ENCODE data around the gene CANX.
"Not testable (repeated sequence)": the region's sequence is repeated elsewhere in the genome, so short reads cannot be mapped to it uniquely, and the experiment has no call there.

The CANX gene

DNA sequence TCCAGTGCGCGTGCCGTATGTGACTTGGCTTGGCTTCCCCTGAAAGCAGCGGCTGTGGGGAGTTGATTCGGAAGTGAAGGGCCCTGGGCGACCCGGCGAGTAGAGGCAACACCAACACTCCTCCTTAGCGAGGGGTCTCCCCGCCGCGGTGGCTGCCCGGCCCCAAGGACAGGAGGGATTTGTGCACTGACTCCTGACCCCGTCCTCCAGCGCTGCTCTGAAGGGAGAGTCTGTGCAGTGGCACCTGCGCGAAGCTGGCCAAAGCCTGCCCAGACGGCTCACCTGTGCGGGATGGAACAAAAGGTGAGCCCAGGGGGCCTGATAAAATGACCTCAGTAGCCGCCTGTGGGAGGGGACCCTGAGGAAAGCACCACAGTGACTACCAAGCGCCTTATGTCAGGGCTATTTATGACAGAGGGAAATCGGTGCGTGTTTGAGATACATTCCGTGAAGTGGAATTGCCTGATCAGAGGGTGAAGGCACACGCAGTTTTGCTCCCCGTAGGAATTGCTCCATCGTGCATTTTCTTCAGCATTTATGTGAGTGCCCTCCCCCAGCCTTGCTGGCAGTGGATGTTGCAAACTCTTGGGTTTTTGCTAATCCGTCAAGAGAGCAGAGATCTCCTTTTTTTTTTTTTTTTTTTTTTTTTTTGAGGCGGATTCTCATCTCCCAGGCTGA lies 40.4 kb upstream of the CANX start:
- H3K9me3 ChIP-seq (ENCODE audit: insufficient read depth, low read depth, low read length); H3K79me2 ChIP-seq (ENCODE audit: insufficient read depth, low read length); H3F3A ChIP-seq (ENCODE audit: low read depth); H3K27me3 ChIP-seq (ENCODE audit: insufficient read depth, low read length, poor library complexity, severe bottlenecking); H4K20me1 ChIP-seq (ENCODE audit: insufficient read depth, low read length, poor library complexity, severe bottlenecking); H2AFZ ChIP-seq (ENCODE audit: low read length); H3K36me3 ChIP-seq (ENCODE audit: insufficient read depth, low read length); H3K4me1 ChIP-seq (ENCODE audit: insufficient read depth, low read length, poor library complexity, severe bottlenecking); H3K9me2 ChIP-seq (replicated peaks; ENCODE audit: low read depth, low read length): not testable (repeated sequence)
- H3K4me3 ChIP-seq (ENCODE audit: low read length, poor library complexity, severe bottlenecking) = peak overlapping the region; percentile 71
- H3K4me2 ChIP-seq (ENCODE audit: low read depth, low read length, poor library complexity, severe bottlenecking) = peak overlapping the region; percentile 62
- peak overlapping the region; percentile 43 for H3K9ac ChIP-seq (ENCODE audit: low read depth, low read length, poor library complexity, severe bottlenecking)

DNA sequence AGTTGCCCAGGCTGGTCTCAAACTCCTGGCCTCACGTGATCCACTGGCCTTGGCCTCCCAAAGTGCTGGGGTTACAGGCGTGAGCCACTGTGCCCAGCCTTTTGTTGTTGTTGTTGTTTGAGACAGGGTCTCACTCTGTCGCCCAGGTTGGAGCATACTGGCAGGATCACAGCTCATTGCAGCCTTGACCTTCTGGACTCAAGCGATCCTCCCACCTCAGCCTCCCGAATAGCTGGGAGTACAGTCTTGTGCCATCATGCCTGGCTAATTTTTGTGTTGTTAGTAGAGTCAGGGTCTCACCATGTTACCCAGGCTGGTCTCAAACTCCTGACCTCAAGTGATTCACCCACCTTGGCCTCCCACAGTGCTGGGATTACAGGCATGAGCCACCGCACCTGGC lies 37.1 kb upstream of the CANX start:
- H4K20me1 ChIP-seq (ENCODE audit: insufficient read depth, low read length, poor library complexity, severe bottlenecking); H3K4me1 ChIP-seq (ENCODE audit: insufficient read depth, low read length, poor library complexity, severe bottlenecking); H3K79me2 ChIP-seq (ENCODE audit: insufficient read depth, low read length); H3K9me2 ChIP-seq (replicated peaks; ENCODE audit: low read depth, low read length); H3K9ac ChIP-seq (ENCODE audit: low read depth, low read length, poor library complexity, severe bottlenecking); H3K4me2 ChIP-seq (ENCODE audit: low read depth, low read length, poor library complexity, severe bottlenecking); H2AFZ ChIP-seq (ENCODE audit: low read length); H3K4me3 ChIP-seq (ENCODE audit: low read length, poor library complexity, severe bottlenecking); H3K27me3 ChIP-seq (ENCODE audit: insufficient read depth, low read length, poor library complexity, severe bottlenecking); H3K9me3 ChIP-seq (ENCODE audit: insufficient read depth, low read depth, low read length); H3F3A ChIP-seq (ENCODE audit: low read depth); H3K36me3 ChIP-seq (ENCODE audit: insufficient read depth, low read length): not testable (repeated sequence)

DNA sequence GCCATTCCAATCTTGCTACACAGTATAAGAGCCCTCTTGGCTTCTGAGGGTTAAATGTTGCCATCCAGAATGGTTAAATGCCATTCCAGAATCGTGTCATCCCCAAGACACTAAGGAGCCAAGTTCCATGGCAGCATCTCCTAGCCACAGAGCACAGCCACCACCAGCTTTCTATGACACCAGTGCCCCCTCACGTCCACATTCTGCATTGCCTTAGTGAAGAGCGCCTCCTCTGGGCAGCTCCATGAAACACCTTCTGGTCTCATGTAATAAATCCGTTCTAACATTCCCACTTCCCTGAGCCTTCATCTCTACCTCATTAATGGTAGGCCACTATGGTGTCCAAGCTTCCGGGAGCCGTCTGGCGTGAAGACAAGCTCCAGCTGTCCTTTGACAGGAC lies 30.4 kb upstream of the CANX start:
- Histone ChIP-seq H3K4me1 (ENCODE audit: insufficient read depth, low read length, poor library complexity, severe bottlenecking) (no peaks in the 10 kb centered on the region), H2AFZ (ENCODE audit: low read length) (no peak overlapping the region), H3K4me3 (ENCODE audit: low read length, poor library complexity, severe bottlenecking) (no peak overlapping the region), H3K9ac (ENCODE audit: low read depth, low read length, poor library complexity, severe bottlenecking) (no peak overlapping the region), H3K27me3 (ENCODE audit: insufficient read depth, low read length, poor library complexity, severe bottlenecking) (no peaks in the 10 kb centered on the region), H3F3A (ENCODE audit: low read depth) (no peaks in the 10 kb centered on the region), H4K20me1 (ENCODE audit: insufficient read depth, low read length, poor library complexity, severe bottlenecking) (no peaks in the 10 kb centered on the region), H3K9me3 (ENCODE audit: insufficient read depth, low read depth, low read length) (no peaks in the 10 kb centered on the region), H3K9me2 (replicated peaks; ENCODE audit: low read depth, low read length) (no peaks in the 10 kb centered on the region), H3K4me2 (ENCODE audit: low read depth, low read length, poor library complexity, severe bottlenecking) (no peak overlapping the region), H3K79me2 (ENCODE audit: insufficient read depth, low read length) (no peaks in the 10 kb centered on the region), H3K36me3 (ENCODE audit: insufficient read depth, low read length) (no peaks in the 10 kb centered on the region)
- TF ChIP-seq EZH2phosphoT487 (IDR thresholded peaks at IDR 0.05; ENCODE audit: borderline replicate concordance) = no peak
- TF ChIP-seq, protein P1, sequence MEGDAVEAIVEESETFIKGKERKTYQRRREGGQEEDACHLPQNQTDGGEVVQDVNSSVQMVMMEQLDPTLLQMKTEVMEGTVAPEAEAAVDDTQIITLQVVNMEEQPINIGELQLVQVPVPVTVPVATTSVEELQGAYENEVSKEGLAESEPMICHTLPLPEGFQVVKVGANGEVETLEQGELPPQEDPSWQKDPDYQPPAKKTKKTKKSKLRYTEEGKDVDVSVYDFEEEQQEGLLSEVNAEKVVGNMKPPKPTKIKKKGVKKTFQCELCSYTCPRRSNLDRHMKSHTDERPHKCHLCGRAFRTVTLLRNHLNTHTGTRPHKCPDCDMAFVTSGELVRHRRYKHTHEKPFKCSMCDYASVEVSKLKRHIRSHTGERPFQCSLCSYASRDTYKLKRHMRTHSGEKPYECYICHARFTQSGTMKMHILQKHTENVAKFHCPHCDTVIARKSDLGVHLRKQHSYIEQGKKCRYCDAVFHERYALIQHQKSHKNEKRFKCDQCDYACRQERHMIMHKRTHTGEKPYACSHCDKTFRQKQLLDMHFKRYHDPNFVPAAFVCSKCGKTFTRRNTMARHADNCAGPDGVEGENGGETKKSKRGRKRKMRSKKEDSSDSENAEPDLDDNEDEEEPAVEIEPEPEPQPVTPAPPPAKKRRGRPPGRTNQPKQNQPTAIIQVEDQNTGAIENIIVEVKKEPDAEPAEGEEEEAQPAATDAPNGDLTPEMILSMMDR (conservative IDR thresholded peaks at IDR 0.05; ENCODE audit: low read length) = peak; percentile 97

DNA sequence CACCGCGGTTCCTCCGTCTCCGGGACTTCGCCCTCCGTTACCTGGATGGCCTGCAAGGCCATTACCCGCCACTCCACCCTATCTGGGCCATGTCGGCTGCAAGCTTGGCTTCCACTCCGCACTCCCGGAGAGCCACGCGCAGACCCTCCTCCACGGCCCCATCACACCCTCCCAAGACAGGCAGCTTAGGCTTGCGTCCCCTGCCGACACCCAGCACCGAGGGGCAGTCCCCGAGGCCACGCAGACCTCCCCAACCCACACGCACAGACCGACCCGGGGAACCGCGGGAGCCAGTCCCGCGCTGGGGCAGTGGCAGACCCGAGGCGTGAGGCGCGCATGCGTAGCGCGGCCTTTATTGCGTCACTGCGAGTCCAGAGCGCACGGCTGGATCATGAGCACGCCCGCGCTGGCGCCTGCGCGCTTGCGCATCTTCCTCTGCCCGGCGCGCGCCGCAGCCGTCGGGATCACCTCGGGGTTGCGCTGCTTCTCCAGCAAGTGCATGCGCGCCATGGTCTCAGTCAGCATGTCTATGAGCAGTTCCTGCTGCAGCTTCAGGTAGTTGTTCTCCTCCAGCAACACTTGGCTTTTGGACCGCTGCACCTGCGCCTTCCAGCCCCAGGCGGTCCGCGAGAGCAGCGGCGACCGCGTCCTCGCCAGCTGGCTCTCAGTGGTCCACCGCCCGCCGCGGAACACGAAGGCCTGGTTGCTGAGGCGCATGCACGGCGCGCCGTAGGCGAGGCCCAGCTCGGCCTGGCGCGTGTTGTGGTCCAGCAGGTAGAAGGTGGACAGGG lies 20.3 kb upstream of the CANX start:
- Histone ChIP-seq H3K9me2 (replicated peaks; ENCODE audit: low read depth, low read length) (no peaks in the 10 kb centered on the region), H3K4me1 (ENCODE audit: insufficient read depth, low read length, poor library complexity, severe bottlenecking) (no peaks in the 10 kb centered on the region), H3K9me3 (ENCODE audit: insufficient read depth, low read depth, low read length) (no peaks in the 10 kb centered on the region), H2AFZ (ENCODE audit: low read length) (peak overlapping the region; percentile 86), H3K4me3 (ENCODE audit: low read length, poor library complexity, severe bottlenecking) (peak overlapping the region; percentile 95), H3K4me2 (ENCODE audit: low read depth, low read length, poor library complexity, severe bottlenecking) (peak overlapping the region; percentile 90), H3F3A (ENCODE audit: low read depth) (no peaks in the 10 kb centered on the region), H3K9ac (ENCODE audit: low read depth, low read length, poor library complexity, severe bottlenecking) (peak overlapping the region; percentile 90), H3K36me3 (ENCODE audit: insufficient read depth, low read length) (no peaks in the 10 kb centered on the region), H3K27me3 (ENCODE audit: insufficient read depth, low read length, poor library complexity, severe bottlenecking) (no peaks in the 10 kb centered on the region), H4K20me1 (ENCODE audit: insufficient read depth, low read length, poor library complexity, severe bottlenecking) (no peaks in the 10 kb centered on the region), H3K79me2 (ENCODE audit: insufficient read depth, low read length) (peaks cover 19% of the 10 kb centered on the region; the same call in 1 of the 2 replicates)
- no peak for TF ChIP-seq EZH2phosphoT487 (IDR thresholded peaks at IDR 0.05; ENCODE audit: borderline replicate concordance)
- TF ChIP-seq, protein P1 (conservative IDR thresholded peaks at IDR 0.05; ENCODE audit: low read length) = no peak

All from Loucy (cell line).